ENCODE measurements around the gene TRPT1.

- TF ChIP-seq POLR2AphosphoS5 (IDR thresholded peaks at IDR 0.05) (no peak), CTCF (IDR thresholded peaks at IDR 0.05) (no peak)
These were observed 45.1 kb downstream of the TRPT1 start for GRCh38 chr11:64180891-64181290.
